LoVo (cell line): Measurements from ENCODE around the gene NKIRAS1.
"Not testable (repeated sequence)": the region's sequence is repeated elsewhere in the genome, so short reads cannot be mapped to it uniquely, and the experiment has no call there.

Experiments
- DNase-seq: peaks from one replicate; pipeline ENCODE4 v3.0.0-alpha.2; 2016; ENCODE audit warnings: low spot score

Gene NKIRAS1

GRCh38 chr3:23869977-23870662 lies 46.7 kb downstream of the NKIRAS1 start:
- DNase-seq = no peak

GRCh38 chr3:23867838-23868237 lies 49.0 kb downstream of the NKIRAS1 start:
- DNase-seq = no peak

DNA sequence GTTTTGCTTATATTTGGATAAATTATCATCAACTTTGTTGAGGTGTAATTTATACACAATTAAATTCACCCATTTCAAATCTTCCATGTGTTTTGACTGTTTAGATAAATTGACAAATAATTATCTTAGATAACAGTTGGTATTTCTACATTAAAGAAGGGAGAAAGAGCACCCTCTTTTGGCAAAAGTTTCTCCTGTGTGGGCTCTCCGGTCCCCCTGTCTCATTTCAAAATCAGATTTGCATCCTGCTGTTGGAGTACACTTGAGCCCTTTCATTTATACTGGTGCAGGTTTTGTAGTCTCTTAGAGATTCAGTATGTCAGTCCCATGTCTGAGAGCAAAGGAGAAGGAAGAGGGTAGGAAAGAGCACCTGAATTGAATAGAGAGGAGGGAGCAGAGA lies 49.4 kb downstream of the NKIRAS1 start:
- DNase-seq = no peak

DNA sequence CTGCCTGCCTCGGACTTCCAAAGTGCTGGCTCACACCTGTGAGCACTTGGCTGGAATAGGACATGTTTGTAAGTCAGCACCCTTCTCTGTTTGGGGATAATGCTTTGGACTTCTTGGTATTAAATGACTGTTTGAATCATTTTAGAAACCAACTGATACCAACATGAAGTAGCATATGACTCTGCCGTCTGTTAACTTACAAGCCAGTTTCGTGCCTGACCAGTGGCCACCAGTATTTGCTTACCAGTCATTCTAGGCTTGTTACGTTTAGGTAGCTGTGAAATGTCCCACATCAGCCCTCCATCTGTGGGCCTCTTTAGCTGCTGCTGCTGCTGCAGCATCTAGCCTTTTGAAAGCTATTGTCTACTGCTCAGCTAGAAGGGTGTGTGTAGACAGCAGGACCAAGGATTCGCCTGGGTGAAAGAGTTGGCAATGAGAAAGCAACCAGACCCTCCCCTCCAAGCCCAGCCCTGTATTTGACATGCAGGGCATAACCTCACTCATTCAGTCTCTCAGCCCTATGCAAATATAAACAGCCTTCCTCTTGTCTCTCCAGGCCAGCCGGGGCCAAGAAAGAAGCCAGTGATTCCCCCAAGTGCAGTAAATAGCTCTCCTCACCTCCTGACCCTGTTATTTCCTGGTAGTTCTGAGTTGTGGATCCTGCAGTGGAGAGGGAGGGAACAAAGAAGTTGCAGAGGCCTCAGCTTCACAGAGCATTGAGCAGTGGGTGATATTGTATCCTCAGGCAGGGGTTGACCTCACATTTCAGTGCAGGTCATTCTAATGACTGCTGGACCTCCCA lies 51.0 kb downstream of the NKIRAS1 start:
- DNase-seq = no peak

DNA sequence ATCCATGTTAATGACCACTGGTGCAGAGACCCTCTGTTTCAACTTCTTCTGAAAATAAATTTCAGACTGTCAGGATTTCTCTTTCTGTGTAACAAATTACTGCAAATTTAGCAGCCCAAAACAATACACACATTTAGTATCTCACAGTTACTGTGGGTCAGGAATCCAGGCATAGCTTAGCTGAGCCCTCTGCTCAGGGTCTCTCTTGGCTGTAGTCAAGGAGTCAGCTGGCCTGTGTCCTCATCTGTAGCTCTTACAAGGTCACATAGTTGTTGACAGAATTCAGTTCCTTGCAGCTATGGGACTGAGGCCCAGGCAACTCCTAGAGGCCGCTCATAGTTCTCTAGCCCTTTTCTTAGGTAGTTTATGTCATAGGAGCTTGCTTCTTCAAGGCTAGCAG lies 51.9 kb downstream of the NKIRAS1 start:
- no peak for DNase-seq

DNA sequence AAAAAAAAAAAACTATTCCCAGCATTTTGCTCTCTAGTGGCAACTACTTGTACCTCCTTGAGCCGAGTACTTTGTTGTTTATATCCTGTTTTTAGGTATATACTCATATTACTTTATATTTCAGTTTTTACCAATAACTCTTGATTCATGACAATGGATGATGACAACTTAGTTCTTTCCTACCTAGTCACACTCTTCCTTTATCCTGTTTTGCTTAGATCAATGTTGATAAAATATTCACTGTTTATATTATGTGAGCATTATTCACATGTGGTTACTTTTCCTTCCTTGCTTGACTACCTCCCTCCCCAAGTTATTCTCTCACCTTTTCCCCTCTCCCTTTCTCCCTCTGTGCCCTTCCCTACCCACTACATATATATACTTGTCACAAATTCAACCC lies 53.7 kb downstream of the NKIRAS1 start:
- no peak for DNase-seq

- no peak for DNase-seq
Observed at GRCh38 chr3:23861689-23862088, 55.1 kb downstream of the NKIRAS1 start.

- no peak for DNase-seq
Observed at GRCh38 chr3:23859839-23860382, 56.9 kb downstream of the NKIRAS1 start.

- DNase-seq = no peak
Observed at GRCh38 chr3:23859012-23859743, 57.6 kb downstream of the NKIRAS1 start.

DNA sequence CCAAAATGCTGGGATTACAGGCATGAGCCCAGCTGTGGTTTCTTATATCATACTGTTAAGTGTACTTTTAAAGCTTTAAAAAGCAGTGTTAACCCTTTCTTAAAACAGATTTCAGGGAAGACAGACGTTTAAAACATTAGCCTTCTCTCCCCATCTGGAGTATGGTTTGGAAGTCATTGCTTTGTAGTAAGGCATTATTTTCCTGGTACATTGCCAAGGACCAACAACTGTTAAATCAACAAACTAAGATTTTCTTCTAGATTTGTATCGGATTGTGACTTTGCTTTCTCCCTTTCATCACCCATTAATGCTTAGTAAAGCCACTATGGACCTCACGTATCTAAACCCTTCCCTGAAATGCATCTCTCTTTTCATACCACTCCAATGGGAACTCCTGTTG lies 60.5 kb downstream of the NKIRAS1 start:
- DNase-seq = no peak

- not testable (repeated sequence) for DNase-seq
Observed at GRCh38 chr3:23849462-23849861, 67.3 kb downstream of the NKIRAS1 start.

DNA sequence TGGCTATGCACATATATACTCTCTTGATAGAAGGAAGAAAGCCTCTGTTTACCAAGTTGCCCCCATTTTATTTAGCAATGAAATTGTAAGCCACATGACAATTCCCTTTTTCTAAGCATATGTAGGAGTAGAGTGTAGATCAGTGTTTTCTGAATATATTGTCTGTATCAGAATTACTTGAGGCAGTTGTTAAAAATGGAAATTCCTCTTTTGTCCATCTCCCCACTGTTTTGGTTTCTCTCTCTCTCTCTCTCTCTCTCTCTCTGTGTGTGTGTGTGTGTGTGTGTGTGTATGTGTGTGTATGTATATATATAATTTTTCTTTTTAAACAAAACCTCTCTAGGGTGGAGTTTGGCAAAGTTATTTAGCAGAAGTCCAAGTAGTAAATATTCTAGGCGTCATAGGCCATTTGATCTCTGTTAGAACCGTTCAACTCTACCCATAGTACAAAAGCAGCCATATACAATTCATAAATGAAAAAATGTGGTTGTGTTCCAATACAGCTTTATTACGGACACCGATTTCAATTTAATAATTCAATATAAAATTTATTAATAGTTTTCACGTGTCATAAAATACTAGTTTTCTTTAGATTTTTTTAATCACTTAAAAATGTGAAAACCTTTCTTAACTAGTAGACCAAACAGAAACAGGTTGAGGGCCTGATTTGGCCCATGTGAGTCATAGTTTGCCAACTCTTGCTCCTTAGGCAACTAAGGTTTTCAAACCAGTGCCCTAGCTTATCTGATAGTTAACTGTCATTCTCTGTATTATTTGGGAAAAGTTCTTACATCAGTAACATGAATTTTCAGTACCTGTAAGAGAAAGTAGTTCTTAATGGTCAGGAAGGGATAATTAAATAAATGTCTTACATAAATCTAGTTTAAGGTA lies 71.2 kb downstream of the NKIRAS1 start:
- DNase-seq = no peak

- no peak for DNase-seq
Observed at GRCh38 chr3:23843869-23844268, 72.9 kb downstream of the NKIRAS1 start.
